HG02588 (cell line): ENCODE data around the gene FGF3.

ENCODE experiments used
- ATAC-seq: cut with Tn5 transposase; IDR thresholded peaks from one replicate; pipeline ENCODE4 v1.9.1; 2021; ENCODE audit warnings: mild to moderate bottlenecking, moderate library complexity; ENCODE audit not compliant: unreplicated experiment

The FGF3 gene

DNA sequence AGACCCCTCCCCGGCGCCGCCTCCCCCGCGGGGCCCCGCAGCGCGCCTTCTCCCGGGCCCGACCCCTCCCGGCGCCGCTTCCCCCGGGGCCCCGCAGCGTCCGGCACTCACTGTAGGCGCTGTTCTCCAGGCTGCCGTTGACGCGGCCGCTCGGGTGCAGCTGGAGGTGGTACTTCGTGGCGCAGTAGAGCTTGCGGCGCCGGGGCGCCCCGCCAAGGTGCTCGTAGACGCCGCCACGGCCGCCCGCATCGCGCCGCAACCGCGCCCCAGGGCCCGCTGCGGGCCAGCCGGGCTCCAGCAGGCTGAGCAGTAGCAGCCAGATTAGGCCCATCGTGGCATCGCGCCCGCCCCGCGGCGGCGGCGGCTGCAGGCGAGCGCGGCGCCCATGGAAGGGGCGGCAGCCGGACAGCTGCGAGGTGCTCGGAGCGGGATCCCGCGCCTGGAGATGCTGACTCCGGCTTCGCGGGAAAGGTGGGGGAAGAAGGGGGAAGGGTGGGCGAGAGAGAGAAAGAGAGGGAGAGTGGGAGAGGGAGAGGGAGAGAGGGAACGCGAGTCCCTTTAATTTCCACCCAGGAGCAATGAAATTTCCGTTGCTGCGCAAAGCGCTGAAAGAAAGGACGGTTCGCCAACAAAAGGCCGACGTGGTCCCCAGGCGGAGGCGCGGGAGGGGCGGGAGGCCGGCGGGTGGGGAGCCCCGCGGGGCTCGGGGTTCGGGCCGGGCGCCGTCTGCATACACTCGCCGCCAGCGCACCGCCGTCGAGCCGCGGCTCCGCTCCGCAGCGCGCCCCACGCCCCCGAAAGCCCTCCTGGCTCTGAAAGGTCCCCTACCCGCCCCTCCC lies at the start of gene FGF3:
FGF3 (minus strand) TSS at position 814 of the 839 bp plus-strand sequence; CDS start at position 331, 483 bp downstream.
- ATAC-seq, result no peak

DNA sequence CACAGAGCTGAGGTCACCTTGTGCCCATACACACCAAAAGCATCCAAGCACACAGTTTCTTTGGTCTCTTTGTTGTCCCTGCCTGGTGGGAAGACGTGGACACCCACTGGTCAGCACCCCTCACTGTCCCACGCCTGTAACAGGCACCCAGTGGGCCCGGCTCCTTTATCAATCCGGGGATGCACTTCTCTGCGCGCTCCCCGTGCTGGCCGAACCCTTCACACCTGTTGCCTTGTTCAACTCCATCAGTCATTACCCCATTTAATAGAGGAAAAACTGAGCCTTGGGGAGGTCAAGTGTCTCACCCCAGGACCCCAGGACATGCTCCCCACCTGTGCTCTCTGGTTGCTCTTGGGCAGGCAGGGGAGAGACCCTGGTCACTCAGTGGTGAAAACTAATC lies 49.7 kb upstream of the FGF3 start:
- no peak for ATAC-seq

DNA sequence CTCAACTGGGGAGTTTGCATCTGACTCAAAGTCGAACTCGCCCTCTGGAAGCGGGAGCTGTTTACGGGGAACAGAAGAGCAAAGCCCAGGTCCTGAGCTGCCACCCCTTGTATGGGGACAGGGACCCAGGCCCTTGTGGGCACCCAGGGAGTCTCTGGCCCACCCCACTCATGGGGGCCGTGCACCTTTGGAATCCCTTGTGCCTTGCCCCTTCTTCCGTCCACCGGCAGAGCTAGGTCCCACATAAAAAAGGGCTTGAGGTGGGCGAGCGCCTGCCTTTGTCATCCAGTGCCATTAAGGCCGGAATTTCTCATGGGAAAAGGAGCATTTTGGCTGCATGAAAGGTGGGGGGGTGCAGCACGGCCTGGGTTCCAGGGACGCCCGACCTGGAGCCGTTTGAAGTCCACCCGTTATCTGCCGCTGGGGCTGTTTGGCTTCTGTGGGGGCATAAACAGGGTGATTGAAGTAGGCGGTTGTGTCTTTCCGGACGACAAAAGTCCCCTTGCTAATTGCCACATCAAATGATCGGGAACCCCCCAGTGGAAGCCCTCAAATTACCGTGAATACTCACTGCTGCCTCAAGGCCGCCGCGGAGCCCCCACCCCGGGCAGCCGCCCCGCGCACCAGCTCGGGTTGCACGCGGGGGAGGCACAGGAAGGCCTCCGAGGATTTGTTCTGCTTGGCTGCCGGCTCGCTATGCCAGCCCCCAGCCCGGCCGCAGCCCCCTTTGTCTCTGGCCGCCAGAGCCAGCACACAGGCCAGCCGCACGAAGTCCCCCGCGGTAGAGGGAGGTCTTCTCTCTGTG lies 49.0 kb upstream of the FGF3 start:
- ATAC-seq, result no peak

DNA sequence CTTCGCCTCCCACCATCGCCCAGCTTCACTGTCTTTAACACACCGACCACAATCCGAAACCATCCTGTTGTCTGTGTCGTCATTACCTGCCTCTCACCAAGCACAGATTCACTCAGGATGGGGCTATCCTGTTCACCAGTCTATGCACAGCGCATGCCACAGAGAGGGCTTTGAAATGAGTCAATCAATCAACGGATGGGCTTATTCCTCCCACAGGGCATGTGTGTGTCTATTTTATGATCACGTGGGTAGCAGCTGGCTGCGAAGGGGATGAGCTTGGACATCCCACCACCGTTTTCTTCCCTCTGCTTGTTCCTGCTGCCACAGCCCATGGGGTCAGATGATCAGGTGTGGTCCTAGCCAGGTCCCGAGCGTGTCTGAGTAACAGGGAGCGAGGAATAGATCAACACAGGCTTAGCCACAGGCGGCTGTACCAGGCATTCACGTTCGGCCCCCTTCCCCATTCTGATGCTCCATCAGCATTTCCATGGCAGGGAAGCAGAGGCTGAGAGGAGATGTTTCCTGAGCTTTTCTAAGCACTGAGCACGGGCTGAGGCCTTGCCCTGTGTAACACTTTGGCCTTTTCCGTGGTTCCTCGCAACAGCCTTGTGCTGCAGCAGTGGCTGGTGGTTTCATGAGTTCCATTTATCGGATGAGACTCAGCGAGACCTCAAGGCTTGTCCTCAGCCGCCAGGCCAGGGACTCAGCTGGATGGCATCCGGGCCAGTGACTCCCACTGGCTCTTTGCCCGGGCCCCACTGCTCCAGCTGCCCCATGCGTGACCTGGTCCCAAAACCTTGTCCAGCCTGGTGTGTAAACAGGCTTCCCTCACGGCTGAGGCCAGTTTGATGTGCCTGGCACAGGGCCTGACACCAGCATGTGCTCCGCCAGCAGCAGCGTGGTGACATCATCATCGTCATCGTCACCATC lies 48.1 kb upstream of the FGF3 start:
- no peak for ATAC-seq

DNA sequence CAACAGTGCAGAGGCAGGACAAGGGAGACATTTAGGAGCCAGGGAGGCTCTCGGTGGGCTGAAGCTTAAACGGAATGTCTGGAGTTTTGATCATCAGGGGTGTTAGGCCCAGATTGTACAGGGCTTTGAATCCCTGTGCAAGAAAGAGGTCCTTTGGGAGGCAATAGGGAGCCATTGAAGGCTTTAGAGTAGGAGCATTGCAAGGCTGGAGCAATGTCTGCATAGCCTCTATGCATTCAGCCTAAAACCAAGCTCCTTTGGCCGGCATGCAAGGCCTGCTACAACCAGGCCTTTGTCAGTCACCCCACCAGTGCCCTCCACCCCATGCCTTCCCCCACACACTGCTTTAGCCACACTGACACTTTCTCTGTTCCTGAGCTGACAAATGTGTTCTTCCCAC lies 47.4 kb upstream of the FGF3 start:
- ATAC-seq, result no peak

DNA sequence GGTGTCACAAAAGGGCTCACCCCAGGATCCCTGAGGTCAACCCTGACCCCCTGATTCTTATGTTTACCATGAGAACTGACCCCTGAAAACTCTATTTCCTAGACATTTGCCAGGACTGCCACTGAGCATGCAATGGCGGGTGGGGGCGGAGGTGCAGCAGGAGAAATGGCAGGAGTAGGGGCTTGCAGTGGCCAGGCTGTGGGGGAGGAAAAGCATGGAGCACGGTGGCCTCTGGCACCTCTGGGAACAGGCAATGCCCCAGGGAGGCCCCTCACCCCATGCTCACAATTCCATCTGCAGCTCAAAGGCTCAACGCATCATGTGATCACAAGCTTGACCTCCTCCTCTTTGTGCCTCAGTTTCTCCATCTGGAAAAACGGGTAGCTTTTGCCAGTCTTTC lies 46.5 kb upstream of the FGF3 start:
- no peak for ATAC-seq

DNA sequence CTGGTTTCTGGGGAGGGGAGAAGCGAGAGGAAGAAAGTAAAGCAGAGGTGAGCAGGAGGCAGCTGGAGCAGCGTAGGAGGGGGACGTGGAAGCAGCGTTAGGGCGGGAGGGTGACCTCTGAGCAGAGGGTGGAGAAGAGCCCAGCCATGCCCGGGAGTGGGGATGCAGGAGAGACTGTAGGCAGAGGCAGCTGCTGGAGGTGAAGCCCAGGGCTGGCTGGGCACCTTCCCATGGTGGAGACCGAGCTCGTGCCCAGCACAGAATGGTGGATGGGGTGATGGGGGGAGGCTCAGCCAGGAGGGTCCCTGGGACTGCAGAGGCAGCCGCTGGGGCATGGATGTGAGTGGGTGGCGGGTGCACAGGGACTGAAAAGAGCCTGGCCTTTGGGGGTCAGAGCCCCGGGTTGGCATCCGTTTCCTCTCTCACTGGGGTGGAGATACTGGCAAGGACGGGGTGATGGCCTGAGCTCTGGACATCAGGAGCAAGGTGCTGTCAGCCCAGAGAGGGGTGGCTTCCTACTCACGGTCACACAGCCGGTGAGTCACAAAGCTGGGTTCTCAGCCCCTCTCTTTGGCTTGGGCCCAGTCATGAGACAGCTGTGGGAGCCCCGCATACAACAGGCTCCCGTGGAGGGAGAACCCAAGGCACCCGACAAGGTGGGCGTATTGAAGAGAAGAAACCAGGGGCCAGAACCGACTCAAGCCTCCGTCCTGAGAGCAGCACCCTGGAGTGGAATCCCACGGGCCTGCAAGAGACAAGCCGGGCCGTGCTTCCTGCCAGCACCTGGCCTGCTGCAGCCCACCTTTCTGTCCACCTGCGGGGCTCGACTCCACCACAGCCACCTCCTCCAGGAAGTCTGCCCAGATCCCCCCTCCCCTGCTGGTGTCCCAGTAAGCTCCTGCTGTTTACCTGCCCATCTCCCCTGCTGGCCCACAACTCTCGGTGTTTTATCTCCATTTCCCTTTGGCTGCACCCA lies 45.8 kb upstream of the FGF3 start:
- ATAC-seq, result no peak

DNA sequence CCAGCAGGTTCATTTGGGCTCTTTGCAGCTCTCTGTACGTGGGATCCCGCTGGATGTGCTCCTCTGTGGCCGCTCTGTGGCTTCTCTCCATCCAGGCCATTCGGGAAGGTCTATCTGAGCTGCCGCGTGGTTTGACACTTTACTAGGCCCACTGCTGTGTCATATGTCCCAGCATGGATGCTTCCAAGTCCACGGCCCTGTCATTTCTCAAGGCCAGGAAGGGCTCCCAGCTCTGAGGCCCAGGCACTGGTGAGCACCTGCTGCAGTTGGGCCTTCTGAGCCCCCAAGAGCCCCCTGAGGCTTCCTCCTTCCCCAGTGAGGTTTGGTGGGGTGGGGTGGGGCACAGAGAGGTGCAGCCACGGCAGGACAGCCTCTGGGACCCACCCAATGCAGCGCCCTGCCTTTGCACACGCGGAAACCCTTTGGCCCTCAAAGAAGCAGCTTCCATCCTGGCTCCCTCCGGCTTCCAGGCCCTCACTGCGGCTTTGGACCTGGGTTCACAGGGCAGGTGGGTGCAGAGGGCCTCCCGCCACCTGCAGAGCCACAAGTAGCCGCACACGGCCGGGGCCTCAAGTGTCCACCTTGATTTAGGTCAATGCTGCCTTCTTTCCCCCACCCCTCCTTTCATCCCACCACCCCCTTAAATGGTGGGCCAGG lies 44.5 kb upstream of the FGF3 start:
- no peak for ATAC-seq

DNA sequence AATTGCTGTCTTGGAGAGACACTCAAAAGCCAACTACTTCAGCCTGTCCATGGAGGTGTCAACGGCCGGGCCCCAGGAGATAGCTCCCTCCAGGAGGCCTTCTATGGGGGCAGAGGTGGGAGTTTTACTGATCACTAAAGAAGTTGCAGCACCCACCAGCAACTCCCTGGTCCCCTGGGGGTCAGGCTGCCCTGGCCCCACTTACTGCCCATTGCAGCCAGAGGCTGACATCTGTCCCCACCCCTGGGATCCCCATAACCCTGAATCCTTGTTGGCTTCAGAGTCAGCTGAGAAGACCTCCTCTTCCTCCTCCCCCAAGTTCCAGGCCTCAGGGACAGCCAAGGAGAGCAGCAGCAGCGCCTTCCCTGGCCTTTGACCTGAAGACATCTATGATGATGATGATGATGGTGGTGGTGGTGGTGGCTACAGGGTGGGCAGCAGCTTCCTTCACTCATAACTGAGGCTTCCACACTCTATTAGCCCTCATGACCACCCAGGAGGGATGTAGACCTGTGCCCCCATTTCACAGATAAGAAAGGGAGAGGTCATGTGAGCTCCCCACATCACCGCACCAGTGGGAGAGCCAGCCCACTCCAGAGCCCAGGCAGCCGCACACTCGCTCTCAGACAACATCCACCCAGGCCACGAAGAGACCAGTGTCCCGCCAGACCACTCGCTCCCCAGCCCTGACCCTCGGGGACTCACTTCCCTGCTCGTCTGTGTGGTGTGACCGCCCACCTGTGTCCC lies 43.8 kb upstream of the FGF3 start:
- ATAC-seq, result no peak

DNA sequence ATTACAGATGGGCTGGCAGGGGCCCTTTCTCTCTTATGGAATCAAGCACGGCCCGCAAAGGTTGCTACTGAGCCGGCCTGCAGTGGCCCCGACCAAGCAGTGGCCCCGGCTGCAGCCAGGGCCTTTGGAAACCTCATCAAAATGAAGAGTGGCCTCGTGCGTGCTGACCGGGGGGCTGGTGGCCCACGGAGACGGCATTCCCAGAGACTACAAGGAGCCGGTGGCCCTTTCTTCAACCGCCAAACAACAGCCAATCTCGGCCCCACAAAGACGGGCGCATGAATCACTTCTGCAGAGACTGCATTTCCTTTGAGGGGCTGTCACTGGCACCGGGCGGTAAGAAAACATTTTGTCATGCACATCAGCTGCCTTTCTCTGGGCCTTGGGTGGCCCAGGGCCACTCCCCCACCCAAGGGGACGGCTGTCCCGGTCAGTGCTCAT lies 43.1 kb upstream of the FGF3 start:
- ATAC-seq, result no peak

DNA sequence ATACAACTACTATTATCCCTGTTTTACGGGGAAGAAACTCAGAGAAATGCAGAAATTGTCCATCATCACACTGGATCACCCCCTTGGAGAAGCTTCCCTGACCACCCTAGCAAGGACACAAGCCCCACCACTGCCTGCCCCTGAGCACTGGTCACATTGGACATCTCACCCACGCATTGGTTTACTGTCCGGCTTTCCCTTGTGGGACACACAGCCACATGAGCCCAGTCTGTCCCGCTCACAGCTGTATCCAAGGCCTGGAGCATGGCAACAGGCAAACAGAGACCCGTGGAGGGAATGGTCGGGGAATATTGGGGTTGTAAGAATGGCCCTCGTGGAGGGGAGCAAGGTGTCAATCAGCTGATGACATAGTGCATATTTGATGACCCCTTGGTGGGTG lies 42.7 kb upstream of the FGF3 start:
- ATAC-seq, result no peak

DNA sequence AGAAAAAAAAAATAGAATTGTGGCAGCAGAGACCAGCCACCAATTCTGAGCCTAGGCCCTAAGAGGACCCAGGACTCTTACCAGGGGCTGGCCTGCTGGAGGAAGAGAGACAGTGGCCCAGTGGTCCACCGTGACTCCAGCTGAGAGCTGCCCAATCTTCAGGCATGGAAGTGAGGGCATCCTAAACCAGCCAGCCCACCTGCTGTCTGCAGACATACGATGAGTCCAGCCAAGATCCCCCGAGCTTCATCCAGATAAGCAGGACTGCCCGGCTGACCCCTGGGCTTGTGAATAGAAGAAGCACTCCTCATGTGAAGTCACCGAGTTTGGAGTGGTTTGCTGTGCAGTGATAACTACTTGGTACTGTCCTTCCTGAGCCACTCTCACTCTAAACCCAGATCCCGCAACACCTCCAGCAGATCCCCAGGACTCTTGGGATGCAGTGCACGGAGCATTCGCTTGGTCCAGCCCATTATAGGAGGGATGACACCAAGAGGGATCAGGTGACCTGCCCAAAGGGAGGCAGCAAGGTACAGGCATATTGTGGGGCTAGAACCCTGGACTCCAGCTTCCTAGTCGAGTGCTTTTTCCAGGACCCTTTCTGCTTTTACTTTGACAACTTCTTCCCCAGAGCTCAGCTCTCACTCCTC lies 41.7 kb upstream of the FGF3 start:
- ATAC-seq, result no peak

DNA sequence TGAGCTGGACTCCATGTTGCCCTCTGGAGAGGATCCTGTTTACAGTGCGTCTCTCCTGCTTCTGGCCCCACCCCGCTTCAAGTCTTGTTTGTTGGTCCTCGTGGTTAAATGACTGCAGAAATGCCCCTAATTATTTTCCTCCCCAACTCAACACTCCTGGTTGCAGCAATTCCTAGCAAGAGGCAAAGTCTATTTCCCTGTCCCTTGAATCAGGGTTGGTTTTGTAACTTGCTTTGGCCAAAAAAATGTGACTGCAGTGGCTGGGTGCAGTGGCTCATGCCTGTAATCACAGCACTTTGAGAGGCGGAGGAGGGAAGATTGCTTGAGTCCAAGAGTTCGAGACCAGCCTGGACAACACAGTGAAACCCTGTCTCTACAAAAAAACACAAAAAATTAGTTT lies 41.0 kb upstream of the FGF3 start:
- no peak for ATAC-seq

DNA sequence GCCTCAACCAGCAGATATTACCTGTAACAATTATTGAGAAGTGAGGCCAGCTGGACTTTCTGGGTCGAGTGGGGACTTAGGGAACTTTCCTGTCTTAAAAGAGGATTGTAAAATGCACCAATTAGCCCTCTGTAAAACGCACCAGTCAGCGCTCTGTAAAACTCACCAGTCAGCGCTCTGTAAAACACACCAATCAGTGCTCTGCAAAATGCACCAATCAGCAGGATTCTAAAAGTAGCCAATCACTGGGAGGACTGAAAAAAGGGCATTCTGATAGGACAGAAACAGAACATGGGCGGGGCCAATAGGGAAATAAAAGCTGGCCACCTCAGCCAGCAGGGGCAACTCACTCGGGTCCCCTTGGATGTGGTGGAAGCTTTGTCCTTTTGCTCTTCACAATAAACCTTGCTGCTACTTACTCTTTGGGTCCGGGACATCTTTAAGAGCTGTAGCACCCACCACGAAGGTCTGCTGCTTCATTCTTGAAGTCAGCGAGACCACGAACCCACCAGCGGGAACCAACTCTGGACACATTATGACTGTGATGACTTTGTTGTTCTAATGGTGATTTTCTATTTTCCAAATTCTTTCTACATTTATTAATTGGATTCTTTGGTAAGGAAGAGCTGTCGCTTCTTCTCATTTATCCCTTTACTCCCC lies 40.2 kb upstream of the FGF3 start:
- ATAC-seq, result no peak

DNA sequence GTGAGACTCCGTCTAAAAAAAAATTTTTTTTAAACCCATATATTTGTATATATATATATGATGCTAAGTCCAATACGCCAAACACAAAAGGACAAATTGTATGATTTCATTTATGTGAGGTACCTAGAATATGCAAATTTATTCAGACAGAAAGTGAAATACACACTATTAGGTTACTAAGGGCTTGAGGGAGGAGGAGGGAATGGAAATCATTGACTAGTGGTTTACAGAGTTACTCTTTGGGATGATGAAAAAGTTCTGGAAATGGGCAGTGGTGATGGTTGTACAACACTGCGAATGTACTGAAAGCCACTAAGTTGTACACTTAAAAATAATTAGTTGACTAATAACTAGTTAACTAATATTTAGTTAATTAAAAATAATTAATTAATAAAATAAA lies 36.2 kb upstream of the FGF3 start:
- ATAC-seq, result no peak

DNA sequence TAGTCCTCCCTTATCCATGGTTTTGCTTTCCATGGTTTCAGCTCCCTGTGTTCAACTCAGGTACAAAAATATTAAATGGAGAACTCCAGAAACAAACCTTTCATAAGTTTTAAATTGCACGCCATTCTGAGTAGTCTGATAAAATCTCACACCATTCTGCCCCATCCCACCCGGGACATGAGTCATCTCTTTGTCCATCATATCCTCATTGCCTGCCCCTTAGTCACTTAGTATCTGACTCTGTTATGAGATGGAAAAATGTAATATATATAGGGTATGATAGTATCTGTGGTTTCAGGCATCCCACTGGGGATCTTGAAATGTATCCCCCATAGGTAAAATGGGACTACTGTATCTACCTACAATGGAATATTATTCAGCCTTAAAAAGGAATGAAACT lies 35.5 kb upstream of the FGF3 start:
- no peak for ATAC-seq

DNA sequence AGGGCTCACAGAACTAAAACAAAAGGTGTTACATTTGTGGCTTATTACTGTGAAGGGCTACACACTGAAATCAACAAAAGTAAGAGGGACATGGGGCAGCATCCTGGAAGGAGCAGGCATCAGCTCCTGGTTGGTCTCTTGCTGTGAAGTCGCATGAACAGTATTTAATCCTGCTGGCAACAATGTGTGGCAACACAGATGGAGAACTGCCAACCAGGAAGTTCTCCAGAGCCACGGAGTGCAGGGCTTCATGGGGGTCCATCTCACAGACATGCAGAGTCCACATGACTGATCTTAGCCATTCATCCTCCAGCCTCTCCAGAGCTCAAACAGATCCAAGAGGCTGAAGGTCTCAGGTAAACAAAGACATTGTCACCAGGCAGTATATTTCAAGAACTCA lies 32.8 kb upstream of the FGF3 start:
- ATAC-seq, result no peak

DNA sequence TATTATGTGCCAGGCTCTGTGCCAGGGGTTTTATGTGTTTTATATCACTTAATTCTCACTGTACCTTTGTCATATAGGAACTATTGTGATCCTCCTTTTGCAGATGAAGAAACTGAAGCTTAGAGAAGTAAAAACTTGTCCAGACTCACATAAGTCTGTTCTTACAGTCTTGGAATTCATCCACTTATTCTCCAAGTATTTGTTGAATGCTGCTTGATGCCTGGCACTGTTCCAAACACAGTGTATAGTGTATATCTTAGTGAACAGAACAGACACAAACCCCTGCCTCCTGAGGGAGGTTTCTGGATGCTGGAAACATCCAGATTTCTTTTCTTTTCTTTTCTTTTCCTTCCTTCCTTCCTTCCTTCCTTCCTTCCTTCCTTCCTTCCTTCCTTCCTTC lies 29.0 kb upstream of the FGF3 start:
- no peak for ATAC-seq
